ENCODE data around the gene BDKRB2. TPM values are rescaled to one million over a fixed set of nuclear protein-coding genes. Genes with fewer than 3 reads are reported as not detected.

Gene BDKRB2
- total and polyA plus RNA-seq, 2 of the 8 experiments (the other 6 are each of a cell fraction or from before 2014, with no cell fraction given), result 0.13 to 0.21 TPM

- no peak overlapping the region for H4K5ac ChIP-seq (ENCODE audit: insufficient read length, low read depth, low read length)
- no peak overlapping the region for H3K56ac ChIP-seq (replicated peaks; ENCODE audit: insufficient read length, low read depth, low read length)
- H3K27me3 ChIP-seq (replicated peaks in 1 of 4; ENCODE audit: control insufficient read depth in 3 of 4, extremely low read depth in 1 of 4, insufficient read depth in 3 of 4, low read length in 3 of 4), result no peaks in the 10 kb centered on the region
- no peaks in the 10 kb centered on the region; a peak in 1 of 4 replicates for H3K9me3 ChIP-seq (ENCODE audit: insufficient read depth in 2 of 2, low read depth in 1 of 2, low read length in 1 of 2)
- WGBS, 2 experiments (ENCODE audit: extremely low coverage in 1 of 2, insufficient coverage in 1 of 2, insufficient read length in 1 of 2, insufficient replicate concordance in 2 of 2, low coverage in 1 of 2, low lambda C conversion rate in 2 of 2, missing lambda C conversion rate in 1 of 2), result 92% methylated on average over 9 of the region's 10 CpGs; no CpG with 5 or more reads in 1 of the 2 experiments
- no peaks in the 10 kb centered on the region for H3K36me3 ChIP-seq (ENCODE audit: control insufficient read depth in 2 of 4, insufficient read depth in 4 of 4, low read length in 3 of 4)
- TF ChIP-seq SP4 (IDR thresholded peaks at IDR 0.05; ENCODE audit: low read length) (no peak), E2F6 (IDR thresholded peaks at IDR 0.05) (no peak), RFX5 (IDR thresholded peaks at IDR 0.05; ENCODE audit: borderline replicate concordance, low read depth, low read length) (no peak), SP1 (IDR thresholded peaks at IDR 0.05; ENCODE audit: low read depth, low read length) (no peak)
- H2BK5ac ChIP-seq (ENCODE audit: low read depth, low read length), result no peak overlapping the region
- ChIA-PET CTCF (ENCODE audit: partially characterized antibody) (no interaction called here), POLR2A (ENCODE audit: partially characterized antibody) (no interaction called here)
- H2BK20ac ChIP-seq (ENCODE audit: low read length), result no peak overlapping the region
- no peak overlapping the region for H3K23ac ChIP-seq (ENCODE audit: insufficient read length)
- H3K4me3 ChIP-seq (ENCODE audit: extremely low read depth in 1 of 4, insufficient read depth in 2 of 4, low read depth in 3 of 4, low read length in 4 of 4), result no peak overlapping the region
- H2AFZ ChIP-seq (ENCODE audit: low read length), result no peak overlapping the region
- FAIRE-seq (no peak), DNase-seq (ENCODE audit: low read depth in 1 of 2, low spot score in 2 of 2) (no peak)
- H3K4ac ChIP-seq (replicated peaks; ENCODE audit: insufficient read length, low read depth, low read length), result no peak overlapping the region
- H2BK120ac ChIP-seq (replicated peaks; ENCODE audit: low read depth, low read length), result no peak overlapping the region
- no peak overlapping the region for H4K91ac ChIP-seq (replicated peaks; ENCODE audit: insufficient read length, low read length)
- no peak overlapping the region for H3K14ac ChIP-seq (ENCODE audit: insufficient read length)
- H3K18ac ChIP-seq (ENCODE audit: extremely low read depth, low read length), result no peak overlapping the region
- H3K4me2 ChIP-seq (ENCODE audit: insufficient read depth in 1 of 2, low read depth in 2 of 2, low read length in 2 of 2), result no peak overlapping the region
- H2BK15ac ChIP-seq (ENCODE audit: low read length), result no peak overlapping the region; the same call in 1 of the 2 replicates
- no peak overlapping the region for H3K27ac ChIP-seq (ENCODE audit: low read depth, low read length)
- H3K23me2 ChIP-seq (ENCODE audit: low read depth, low read length), result no peaks in the 10 kb centered on the region
- H3K4me1 ChIP-seq (replicated peaks in 1 of 4; ENCODE audit: control insufficient read depth in 3 of 4, insufficient read depth in 4 of 4, low read length in 3 of 4), result no peaks in the 10 kb centered on the region
- H4K20me1 ChIP-seq (replicated peaks in 1 of 2; ENCODE audit: control insufficient read depth in 1 of 2, insufficient read depth in 2 of 2, low read length in 2 of 2), result peaks cover 0 to 2% of the 10 kb centered on the region in 2 experiments
- H3K79me2 ChIP-seq (ENCODE audit: control insufficient read depth in 1 of 2, insufficient read depth in 2 of 2, low read length in 2 of 2), result no peaks in the 10 kb centered on the region
- H3K9ac ChIP-seq (replicated peaks in 1 of 4; ENCODE audit: extremely low read depth in 1 of 4, low read depth in 3 of 4, low read length in 3 of 4), result no peak overlapping the region
- no peak overlapping the region; the same call in none of the 2 replicates for H4K8ac ChIP-seq (ENCODE audit: extremely low read depth, insufficient read depth, low read length)
- no peaks in the 10 kb centered on the region for H3K79me1 ChIP-seq (ENCODE audit: low read depth, low read length)
- no peak overlapping the region for H2AK5ac ChIP-seq (ENCODE audit: low read depth, low read length)
- no peak overlapping the region for H2BK12ac ChIP-seq (ENCODE audit: low read depth, low read length)
Measured at GRCh38 chr14:96213871-96214465, 9.3 kb downstream of the BDKRB2 start.

All from H1 (cell line).